BJ (cell line): ENCODE data around the gene RNASE2. TPM values are rescaled to one million over a fixed set of nuclear protein-coding genes. Genes with fewer than 3 reads are reported as not detected.
"Not testable (repeated sequence)": the region's sequence is repeated elsewhere in the genome, so short reads cannot be mapped to it uniquely, and the experiment has no call there.

Experiments
- CTCF ChIA-PET: fragments of 350-600 bp; formaldehyde crosslinking; extraction: SDS; loops from one replicate; lab custom pipeline; 2021; ENCODE audit warnings: antibody characterized with exemption, inconsistent platforms; lab: Yijun Ruan, JAX
- POLR2A ChIA-PET: fragments of 300-600 bp; sonication (Branson Sonifier 250); formaldehyde crosslinking; extraction: SDS; loops from one replicate; lab custom pipeline; 2021; ENCODE audit warnings: antibody characterized with exemption; lab: Charles Lee
- DNase-seq: peaks from one replicate; pipeline ENCODE4 v3.0.0-alpha.2; 2011; ENCODE audit warnings: low read depth
- H3K27me3 ChIP-seq: 2 replicates; pipeline ENCODE4 v1.6.0; 2011; ENCODE audit warnings: low read length; ENCODE audit not compliant: control insufficient read depth, insufficient read depth
- H3K36me3 ChIP-seq: 2 replicates; pipeline ENCODE4 v1.5.1; 2011; ENCODE audit warnings: low read length; ENCODE audit not compliant: control insufficient read depth, insufficient read depth
- H3K4me3 ChIP-seq: 2 replicates; pipeline ENCODE4 v1.5.1; 2011; ENCODE audit warnings: low read depth, mild to moderate bottlenecking, control low read depth, low read length
- CTCF ChIP-seq: IDR thresholded peaks from 2 replicates; pipeline ENCODE4 v1.5.1; 2011; ENCODE audit warnings: low read depth, mild to moderate bottlenecking, control low read depth, inconsistent platforms, low read length, moderate library complexity; ENCODE audit not compliant: insufficient read depth
- polyA minus RNA-seq: library from RNA; depleted of rRNA, polyadenylated mRNA; stranded (reverse); fragments of >200 nt; gene quantifications from 2 replicates; pipeline ENCODE4 v1.2.3, GENCODE V29; 2011; rRNA and poly(A)+ RNA removed
- polyA plus RNA-seq: library from polyadenylated mRNA; depleted of rRNA; stranded (reverse); fragments of >200 nt; gene quantifications from 2 replicates; pipeline ENCODE4 v1.2.3, GENCODE V29; 2011; rRNA removed

The RNASE2 gene
- polyA plus RNA-seq (not detected in 2 replicates), polyA minus RNA-seq (not detected in 2 replicates)

- H3K4me3 ChIP-seq, H3K27me3 ChIP-seq, H3K36me3 ChIP-seq, DNase-seq, POLR2A ChIA-PET: not testable (repeated sequence)
- CTCF ChIA-PET, result interaction anchor here (1.2 kb wide), 1 partner anchor 16 kb away, joined by 5 read pairs; no protein-coding TSS in a partner anchor
Measured at GRCh38 chr14:20954736-20955537, at the start of gene RNASE2. RNASE2 (plus strand) TSS chr14:20955487; CDS start chr14:20955772, 285 bp downstream.

GRCh38 chr14:20905676-20906075, 49.6 kb upstream of the RNASE2 start:
- no peaks in the 10 kb centered on the region for H3K36me3 ChIP-seq
- ChIA-PET POLR2A (no interaction called here), CTCF (interaction anchor here (1.4 kb wide), 1 partner anchor 32 kb away, joined by 3 read pairs; no protein-coding TSS in a partner anchor)
- no peak overlapping the region for H3K4me3 ChIP-seq
- no peak for DNase-seq
- TF ChIP-seq CTCF, result no peak
- H3K27me3 ChIP-seq, result no peaks in the 10 kb centered on the region

GRCh38 chr14:20907214-20907613, 48.1 kb upstream of the RNASE2 start:
- Histone ChIP-seq H3K27me3 (no peaks in the 10 kb centered on the region), H3K4me3 (no peak overlapping the region), H3K36me3 (no peaks in the 10 kb centered on the region)
- ChIA-PET POLR2A (no interaction called here), CTCF (interaction anchor here (1.8 kb wide), 1 partner anchor 64 kb away, joined by 5 read pairs; no protein-coding TSS in a partner anchor)
- no peak for DNase-seq
- no peak for TF ChIP-seq CTCF

GRCh38 chr14:20910822-20911221, 44.5 kb upstream of the RNASE2 start:
- POLR2A ChIA-PET, H3K4me3 ChIP-seq, DNase-seq, H3K36me3 ChIP-seq, H3K27me3 ChIP-seq, CTCF ChIA-PET: not testable (repeated sequence)

GRCh38 chr14:20919038-20919756, 36.1 kb upstream of the RNASE2 start:
- POLR2A ChIA-PET, H3K27me3 ChIP-seq, H3K4me3 ChIP-seq, DNase-seq, H3K36me3 ChIP-seq, CTCF ChIA-PET: not testable (repeated sequence)

GRCh38 chr14:20923766-20924297, 31.5 kb upstream of the RNASE2 start:
- H3K36me3 ChIP-seq, DNase-seq, CTCF ChIA-PET, POLR2A ChIA-PET, H3K27me3 ChIP-seq, H3K4me3 ChIP-seq: not testable (repeated sequence)
